Activated CD8-positive, alpha-beta memory T cell treated with anti-CD3 and anti-CD28 coated beads for 36 hours (primary cell): ENCODE results near the gene BIN1. TPM values are rescaled to one million over a fixed set of nuclear protein-coding genes. Genes with fewer than 3 reads are reported as not detected.

ENCODE experiments used
- CTCF ChIA-PET: fragments of 350-600 bp; sonication (Branson Sonifier 250); formaldehyde crosslinking; loops from one replicate; lab custom pipeline; 2021; ENCODE audit warnings: antibody characterized with exemption; lab: Charles Lee
- POLR2A ChIA-PET: fragments of 350-600 bp; sonication (Branson Sonifier 250); formaldehyde crosslinking; loops from one replicate; lab custom pipeline; 2021; ENCODE audit warnings: antibody characterized with exemption; lab: Charles Lee
- total RNA-seq, 2 experiments: library from RNA; stranded (reverse); gene quantifications; one replicate each; pipeline ENCODE4 v1.2.3, GENCODE V29; 2021

Gene BIN1, protein sequence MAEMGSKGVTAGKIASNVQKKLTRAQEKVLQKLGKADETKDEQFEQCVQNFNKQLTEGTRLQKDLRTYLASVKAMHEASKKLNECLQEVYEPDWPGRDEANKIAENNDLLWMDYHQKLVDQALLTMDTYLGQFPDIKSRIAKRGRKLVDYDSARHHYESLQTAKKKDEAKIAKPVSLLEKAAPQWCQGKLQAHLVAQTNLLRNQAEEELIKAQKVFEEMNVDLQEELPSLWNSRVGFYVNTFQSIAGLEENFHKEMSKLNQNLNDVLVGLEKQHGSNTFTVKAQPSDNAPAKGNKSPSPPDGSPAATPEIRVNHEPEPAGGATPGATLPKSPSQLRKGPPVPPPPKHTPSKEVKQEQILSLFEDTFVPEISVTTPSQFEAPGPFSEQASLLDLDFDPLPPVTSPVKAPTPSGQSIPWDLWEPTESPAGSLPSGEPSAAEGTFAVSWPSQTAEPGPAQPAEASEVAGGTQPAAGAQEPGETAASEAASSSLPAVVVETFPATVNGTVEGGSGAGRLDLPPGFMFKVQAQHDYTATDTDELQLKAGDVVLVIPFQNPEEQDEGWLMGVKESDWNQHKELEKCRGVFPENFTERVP
- total RNA-seq: 10 to 100 TPM; 82.9 to 83.8 TPM

DNA sequence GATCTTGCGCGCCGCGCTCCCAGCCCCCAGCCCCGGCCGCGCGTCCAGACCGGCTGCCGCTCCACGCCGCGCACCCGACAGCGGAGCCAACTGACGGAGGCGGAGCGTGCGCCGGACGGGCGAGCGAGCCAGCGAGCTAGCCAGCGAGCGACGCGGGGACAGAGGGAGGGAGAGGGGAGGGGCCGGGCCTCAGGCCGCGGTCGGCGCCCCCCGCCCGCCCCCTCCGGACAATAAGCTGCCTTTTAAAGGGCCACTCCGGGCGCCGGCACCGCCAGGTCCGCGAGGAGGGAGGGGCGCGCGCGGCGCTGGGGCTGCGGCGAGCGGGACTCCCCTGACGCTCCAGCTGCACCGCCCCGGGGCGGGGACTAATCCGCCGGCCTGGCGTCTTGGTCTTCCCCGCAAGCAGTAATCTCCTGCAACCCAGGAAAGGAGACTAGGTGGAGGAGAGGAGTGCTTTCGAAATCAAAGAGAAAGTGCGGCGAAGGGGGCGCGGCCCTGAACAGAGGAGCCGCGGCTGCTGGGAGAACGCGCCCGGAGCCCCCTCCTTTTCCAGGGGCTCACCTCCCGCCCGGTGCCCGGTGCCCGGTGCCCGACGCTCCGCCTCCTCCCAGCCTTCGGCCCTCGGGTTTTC lies at the start of gene BIN1:
Gene BIN1, minus strand, starts transcription at position 164 of the 631 bp plus-strand sequence. CDS start 211 bp downstream, outside the sequence.
- POLR2A ChIA-PET: interaction anchor here (0.6 to 1.8 kb wide), 4 partner anchors 23 to 39 kb away, joined by 3 to 5 read pairs (median 4); no protein-coding TSS in a partner anchor
- CTCF ChIA-PET: interaction anchor here (2.0 to 2.7 kb wide), 2 partner anchors 17 to 26 kb away, joined by 9 to 11 read pairs; no protein-coding TSS in a partner anchor

DNA sequence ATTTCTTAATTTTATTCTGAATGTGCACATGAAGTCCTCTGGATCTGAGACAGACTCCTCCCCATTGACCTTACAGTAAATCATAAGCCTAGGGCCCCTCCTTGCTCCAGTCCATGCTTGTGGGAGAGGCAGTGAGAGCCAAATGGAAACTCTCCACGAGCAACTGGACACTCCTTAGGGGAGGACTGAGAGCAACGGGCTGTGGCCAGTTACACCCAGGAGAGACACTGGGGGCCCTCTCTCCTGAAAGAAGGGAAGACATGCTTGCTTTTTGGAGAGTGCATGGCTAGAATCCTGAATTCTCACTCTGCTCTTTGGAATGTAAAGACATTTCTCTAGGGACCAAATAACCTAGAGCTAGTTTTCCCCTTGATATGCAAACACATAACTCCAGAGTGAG lies 49.0 kb upstream of the BIN1 start:
- ChIA-PET POLR2A (no interaction called here), CTCF (no interaction called here)

DNA sequence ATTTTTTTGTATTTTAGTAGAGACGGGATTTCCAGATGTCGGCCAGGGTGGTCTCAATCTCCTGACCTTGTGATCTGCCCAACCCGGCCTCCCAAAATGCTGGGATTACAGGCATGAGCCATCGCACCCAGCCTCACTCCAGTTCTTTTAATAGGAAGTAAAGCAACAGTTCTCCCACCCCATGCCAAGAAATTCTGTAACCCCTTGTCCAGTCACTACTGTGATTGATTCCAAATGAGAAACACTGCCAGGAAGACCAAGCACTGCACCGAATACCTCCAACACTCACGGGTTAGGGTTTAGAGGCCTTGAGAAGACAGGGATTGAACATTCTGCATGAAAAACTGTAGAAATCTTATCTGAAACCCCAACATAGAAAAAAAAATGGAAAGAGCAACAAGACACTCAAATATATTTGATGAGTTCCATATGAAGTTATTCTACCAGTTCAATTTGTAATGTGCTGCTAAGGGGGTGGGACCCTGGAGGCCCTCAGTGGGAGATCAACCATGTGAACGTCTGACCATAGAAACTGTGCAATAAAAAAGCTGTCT lies 48.2 kb upstream of the BIN1 start:
- CTCF ChIA-PET: no interaction called here

DNA sequence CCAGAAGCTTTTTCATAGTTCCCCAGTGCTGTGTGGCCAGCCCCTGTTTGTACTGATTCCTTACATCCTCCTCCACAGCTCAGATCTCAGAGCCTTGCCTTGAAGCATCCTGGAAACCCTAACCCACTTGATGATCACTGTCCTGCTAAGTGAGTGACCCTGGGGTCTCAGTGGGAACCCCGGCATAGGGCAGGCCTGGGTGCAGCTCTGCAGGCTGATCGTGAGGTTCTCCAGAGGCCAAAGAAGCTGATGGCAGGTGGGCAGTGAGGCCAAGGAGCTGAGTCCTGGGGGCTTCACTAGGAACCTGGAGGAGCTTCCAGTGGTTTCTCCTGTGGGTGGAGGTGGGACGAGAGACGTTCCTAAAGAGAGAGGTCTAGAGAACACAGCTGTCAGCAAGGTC lies 47.4 kb upstream of the BIN1 start:
- ChIA-PET CTCF (no interaction called here), POLR2A (no interaction called here)

More for the DNA sequence above, 48.2 kb upstream of the BIN1 start:
- POLR2A ChIA-PET: no interaction called here

DNA sequence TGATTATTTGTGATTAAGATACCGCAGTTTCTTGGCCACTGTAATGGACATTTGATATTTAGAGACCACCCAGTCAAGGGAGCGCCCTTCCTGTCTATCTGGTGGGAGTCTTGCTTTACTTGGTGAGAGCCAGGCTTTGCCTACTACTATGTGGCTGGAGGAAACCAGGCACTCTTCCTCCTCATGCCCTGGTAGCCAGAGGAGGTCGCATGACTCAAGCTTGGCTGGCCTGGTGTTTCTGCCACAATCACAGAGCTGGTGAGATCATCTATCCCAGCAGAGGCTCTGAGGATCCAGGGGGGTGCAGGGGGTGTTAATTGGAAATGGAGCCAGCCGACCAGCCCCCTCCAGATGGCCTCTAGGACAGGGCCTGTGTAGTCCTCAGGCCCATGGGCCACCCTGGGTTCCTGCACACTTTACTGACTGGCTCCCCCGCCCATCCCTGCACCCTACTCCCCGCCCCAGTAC lies 46.8 kb upstream of the BIN1 start:
- POLR2A ChIA-PET: no interaction called here
- CTCF ChIA-PET: no interaction called here

DNA sequence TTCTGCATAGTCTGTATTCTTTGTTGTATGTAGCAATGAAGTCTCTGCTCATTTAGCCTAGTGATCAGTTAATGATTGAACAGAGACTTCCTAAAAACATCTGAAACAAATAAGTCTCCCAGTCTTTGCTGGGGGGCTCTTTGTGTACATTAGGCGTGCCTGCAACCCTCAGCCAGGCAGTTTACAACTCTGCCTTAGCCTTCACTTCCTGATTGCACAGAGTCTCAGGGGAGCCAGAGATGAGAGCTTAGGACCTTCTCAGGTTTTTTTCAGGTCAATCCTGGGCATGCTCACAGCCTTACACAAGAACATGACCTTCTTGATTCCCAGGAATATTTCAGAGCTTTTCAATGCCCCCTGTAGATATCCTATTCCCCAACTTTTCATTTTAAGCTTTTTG lies 44.0 kb upstream of the BIN1 start:
- POLR2A ChIA-PET: no interaction called here
- CTCF ChIA-PET: no interaction called here

DNA sequence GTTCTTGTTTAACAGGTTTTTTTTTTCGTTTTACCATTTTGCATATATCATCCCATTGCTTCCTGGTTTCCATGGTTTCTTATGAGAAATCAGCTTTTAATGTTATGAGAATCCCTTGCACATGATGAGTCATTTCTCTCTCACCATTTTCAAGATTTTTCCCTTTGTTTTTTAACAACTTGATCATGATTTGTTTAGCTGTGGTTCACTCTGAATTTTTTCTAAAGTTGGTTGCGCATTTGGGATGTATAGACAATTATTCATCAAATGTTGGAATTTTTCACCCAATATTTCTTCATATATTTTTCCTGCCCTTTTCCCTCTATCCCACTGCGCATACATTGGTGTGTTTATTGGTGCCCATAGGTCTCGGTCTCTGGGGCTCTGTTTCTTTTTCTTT lies 42.4 kb upstream of the BIN1 start:
- POLR2A ChIA-PET: no interaction called here
- CTCF ChIA-PET: interaction anchor here (0.6 kb wide), 1 partner anchor 37 kb away, joined by 3 read pairs; no protein-coding TSS in a partner anchor

DNA sequence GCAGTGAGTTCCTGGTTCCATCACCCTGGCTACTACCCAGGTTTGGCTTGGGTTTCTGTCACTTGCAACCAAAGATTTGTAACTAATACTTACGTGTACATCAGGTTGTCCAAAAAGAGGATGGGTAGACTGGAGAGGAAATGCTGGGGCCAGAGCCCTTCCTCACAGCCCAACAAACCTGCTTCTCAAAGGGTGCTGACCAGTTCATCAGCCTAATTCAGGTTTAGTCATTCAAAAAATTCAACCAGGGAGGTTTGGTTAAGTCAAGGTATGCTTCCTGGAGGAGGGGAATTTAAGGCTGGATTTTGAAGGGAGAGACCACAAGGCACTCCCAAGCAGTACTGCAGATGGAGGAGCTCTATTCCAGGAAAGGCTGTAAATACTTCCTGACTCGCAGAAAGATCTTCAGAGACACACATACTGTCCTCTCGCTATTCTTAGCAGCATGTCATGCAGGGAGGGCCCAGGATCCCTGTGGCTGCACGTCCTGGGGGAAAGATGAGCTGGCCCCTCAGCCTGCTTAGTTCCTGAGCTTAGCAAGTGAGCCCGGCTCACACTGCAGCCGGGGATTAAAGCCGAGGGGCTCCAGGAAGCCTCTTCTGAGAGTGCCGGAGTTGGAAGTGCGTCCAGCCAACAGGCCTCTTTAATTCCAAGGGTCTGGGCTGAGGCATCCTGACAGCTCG lies 40.0 kb upstream of the BIN1 start:
- ChIA-PET CTCF (interaction anchor here (0.6 kb wide), 1 partner anchor 122 kb away, joined by 4 read pairs; no protein-coding TSS in a partner anchor), POLR2A (no interaction called here)

DNA sequence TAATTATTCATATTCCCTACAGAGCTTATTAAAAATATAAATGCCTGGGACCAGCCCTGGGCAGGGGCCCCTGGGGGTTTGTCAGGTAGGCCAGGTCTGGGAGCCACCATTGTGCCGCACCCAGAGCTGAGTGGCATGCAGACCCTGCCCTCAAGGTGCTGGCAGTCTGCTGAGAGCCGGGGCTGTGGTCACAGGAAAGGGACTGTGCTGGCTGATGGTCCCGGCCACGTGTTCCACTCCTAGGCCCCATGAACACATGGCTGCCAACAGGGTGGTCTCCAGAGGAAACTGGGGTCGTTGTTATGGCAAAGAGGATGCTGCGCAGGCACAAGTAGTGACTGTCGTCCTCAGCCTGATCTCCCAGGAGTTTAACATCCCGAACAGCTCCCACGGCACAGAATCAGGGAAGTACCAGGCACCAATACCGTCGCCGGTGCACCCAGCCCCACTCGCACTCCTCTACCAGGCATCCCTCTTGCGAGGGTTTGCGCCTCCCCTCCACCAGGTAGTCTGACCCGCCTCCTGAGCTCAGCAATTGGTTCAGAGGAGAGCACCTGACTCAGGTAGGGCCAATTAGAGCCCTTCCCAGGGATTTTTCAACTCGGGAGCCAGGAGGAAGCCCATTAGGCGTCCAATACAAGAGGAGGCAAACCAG lies 39.2 kb upstream of the BIN1 start:
- ChIA-PET CTCF (no interaction called here), POLR2A (no interaction called here)

DNA sequence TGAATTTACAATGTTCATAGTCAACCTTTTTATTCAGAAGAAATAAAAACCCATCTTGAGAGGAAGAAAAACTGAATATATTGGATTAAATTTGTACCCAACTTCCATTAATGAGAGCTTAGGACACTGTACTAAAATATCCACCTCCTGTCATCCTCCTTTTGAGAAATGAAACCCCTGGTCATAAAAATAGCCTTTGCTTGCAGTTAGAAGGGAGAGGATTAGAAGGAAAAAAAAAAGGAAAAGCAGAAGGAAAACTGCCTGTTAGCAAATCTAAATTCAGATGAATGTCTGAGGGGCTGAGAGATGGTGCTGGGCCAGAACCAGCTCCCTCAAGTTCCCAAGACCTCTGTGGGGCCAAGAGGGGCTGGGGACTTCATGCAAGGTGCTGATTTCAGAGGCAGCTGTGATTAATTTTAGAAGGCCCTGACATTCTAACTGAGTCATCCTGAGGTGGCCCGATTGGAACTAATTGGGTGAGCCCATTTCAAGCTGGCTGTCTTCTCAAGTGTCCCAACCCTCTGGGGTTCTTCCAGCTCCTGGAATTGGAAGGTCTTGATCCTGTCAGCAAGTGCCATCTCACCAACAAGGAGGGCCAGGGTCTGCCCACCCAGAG lies 38.4 kb upstream of the BIN1 start:
- POLR2A ChIA-PET: no interaction called here

DNA sequence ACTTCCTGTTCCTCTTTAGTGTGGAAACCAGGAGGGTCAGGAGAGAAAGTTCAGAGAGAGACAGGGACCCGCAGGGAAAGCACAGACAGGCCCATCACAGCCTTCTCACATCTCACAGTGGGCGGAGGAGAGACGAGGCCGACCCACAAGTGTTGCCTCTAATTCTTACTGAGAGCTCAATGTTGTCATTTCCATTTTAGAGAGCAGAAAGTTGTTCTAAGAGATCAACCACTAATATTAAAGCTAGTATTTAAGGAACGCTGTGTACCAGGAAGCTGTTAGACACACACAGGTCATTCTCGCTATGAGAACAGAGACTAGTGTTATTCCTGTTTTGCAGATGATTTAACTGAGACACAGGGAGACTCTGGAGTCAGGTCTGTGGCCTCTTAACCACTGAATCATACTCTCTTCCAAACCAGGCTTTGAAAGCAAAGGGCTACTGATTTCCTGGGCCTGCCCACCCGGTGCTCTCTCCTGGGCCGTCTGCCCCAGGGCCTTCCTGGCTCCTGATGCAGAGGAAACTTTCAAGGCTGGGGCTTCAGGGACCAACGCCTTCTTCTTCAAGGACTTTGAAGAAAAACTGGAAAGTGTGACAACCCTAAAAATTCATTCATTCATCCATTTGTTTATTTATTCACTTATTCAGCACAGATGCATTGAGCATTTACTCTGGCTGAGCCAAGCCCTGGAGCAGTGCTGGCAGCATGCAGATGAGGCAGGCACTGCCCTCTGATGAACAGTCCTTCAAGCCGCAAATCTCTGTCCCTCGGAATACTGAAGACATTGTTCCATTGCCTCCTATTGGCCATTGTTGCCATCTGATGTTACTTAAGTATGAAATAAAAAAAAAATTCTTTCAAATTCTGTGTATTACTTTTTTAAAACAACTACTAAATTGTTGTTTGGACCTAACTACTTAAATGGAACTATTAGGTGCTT lies 37.2 kb upstream of the BIN1 start:
- ChIA-PET CTCF (no interaction called here), POLR2A (no interaction called here)

More for the DNA sequence above, 38.4 kb upstream of the BIN1 start:
- CTCF ChIA-PET: no interaction called here

DNA sequence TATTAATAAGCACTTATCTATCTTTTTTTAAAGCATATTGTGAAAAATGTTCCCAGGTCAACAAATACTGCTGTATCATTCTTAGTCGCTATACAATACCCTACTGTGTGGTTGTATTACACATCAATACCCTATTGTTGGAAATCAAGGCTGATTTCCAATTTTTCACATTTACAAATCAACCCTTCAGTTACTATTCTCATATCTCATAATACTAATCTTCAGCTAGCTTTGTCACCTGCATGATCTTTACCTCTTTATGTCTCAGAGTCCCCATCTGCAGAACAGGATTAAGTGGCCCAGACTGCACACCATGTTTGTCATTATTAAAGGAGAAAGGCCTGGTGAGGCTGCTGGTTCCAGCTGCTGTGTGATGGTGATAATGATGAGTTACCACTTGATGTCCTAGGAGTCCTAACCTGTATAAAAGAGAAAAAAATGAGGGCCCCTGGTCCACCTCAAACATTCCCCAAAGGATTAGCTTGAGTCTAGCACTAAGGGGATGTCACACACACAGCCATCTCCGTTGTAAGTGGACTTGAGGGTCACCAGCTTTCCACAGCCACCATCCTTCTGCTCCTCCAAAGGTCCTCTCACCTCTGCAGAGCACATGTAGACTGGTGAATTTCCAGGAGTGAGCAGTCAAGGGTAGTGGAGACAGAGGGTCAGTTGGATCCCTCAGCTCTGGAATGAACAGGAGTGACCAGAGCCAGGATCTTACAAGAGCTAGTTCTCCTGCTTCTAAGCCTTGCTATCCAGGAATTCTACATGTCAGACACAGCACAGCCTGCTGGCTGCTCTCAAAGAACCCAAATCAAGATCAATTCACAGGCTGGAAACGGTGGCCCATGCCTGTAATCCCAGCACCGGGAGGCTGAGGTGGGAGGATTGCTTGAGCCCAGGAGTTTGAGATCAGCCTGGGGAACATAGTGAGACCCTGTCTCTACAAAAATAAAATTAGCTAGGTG lies 36.0 kb upstream of the BIN1 start:
- POLR2A ChIA-PET: no interaction called here
- CTCF ChIA-PET: no interaction called here

DNA sequence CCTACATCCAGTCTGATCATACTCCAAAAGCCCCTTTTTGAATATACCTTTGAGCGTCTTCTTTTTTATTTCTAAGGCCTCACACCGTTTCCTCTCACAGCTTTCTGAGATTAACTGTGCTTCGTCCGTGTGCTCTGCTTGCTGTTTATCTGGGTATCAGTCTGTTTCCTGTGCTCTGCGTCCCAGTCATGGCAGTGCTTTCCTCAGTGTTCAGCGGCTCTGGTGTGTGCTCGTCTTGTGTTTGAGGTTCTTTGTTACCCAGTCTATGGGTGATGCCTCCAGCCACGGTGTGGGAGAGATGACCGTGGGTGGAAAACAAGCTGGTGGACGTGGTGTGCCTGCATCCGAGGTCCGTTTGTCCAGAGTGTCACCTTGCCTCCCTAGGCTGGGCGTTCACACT lies 33.6 kb upstream of the BIN1 start:
- ChIA-PET POLR2A (no interaction called here), CTCF (interaction anchor here (1.4 kb wide), 1 partner anchor 73 kb away, joined by 5 read pairs; no protein-coding TSS in a partner anchor)

DNA sequence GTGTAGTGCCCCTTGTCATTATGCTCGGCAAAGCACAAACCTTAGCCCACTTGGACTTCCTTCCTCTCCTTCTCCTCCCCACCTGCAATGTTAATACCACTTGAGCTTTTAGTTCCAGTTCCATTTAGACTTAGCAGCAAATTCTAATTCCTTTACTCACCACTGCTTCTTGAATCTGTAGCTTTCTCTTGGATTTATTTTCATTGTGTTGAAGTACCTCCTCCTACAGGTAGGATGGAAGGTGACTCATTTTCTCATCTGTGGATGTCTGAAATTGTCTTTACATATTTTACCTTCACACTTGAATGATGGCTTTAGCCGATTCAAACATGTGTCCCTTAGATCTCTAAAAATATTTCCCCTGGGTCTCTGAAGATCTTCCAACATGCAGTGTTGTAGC lies 32.8 kb upstream of the BIN1 start:
- POLR2A ChIA-PET: no interaction called here
- CTCF ChIA-PET: no interaction called here

DNA sequence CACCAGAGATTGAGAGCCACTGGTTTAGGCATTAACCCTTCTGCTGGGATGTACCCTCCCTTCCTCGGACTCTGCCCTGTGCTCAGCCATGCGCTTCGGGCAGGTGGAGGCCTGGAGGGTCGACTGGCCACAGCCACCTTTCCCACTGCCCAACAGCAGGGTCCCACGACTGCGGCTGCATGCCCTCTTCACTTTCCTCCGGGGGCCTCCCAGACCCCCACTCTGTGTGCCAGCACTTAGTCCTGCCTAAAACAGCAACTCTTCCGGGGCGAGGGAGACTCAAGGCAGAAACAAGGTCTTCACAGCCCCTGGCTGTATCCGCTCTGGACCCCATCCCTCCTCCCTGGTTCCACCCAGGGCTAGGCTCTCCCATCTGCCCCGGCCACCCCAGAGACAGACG lies 31.3 kb upstream of the BIN1 start:
- ChIA-PET CTCF (no interaction called here), POLR2A (no interaction called here)

DNA sequence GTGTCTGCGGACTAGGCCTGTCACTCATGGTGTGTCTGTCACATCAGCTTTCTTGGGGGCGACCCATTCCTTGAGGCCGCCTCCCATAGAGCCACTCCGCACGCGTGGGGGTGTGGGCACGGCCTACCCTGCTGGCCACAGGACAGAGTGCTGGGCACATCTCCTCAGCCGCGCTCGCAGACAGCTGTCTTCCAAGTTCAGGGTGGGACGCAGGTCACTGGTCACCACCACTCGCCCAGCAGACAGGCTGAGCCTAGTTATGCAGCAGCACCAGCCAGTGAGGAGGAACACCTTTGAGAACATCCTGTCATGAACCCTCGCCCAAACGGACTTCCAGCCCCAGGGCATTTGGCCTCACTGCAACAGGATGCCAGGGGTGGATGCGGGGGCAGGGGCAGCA lies 30.8 kb upstream of the BIN1 start:
- CTCF ChIA-PET: no interaction called here
- POLR2A ChIA-PET: no interaction called here
